GM04503 (cell line): Measurements from ENCODE around the gene MYO1B.

ENCODE experiments used
- DNase-seq: peaks from one replicate; pipeline ENCODE4 v3.0.0-alpha.2; 2012; ENCODE audit warnings: low read depth

MYO1B gene

GRCh38 chr2:191322828-191323506 is 77.8 kb downstream of the MYO1B start:
- no peak for DNase-seq

- DNase-seq = no peak
Observed at GRCh38 chr2:191325651-191326365, 80.6 kb downstream of the MYO1B start.

GRCh38 chr2:191327484-191327883 is 82.3 kb downstream of the MYO1B start:
- no peak for DNase-seq

GRCh38 chr2:191328150-191328809 is 83.1 kb downstream of the MYO1B start:
- no peak for DNase-seq

- no peak for DNase-seq
Observed at GRCh38 chr2:191329841-191330240, 84.6 kb downstream of the MYO1B start.

- peak; percentile 99 for DNase-seq
Observed at GRCh38 chr2:191333911-191334357, 88.7 kb downstream of the MYO1B start.

- DNase-seq = no peak
Observed at GRCh38 chr2:191335875-191336464, 90.8 kb downstream of the MYO1B start.

- DNase-seq = no peak
Observed at GRCh38 chr2:191341436-191341835, 96.2 kb downstream of the MYO1B start.

- no peak for DNase-seq
Observed at GRCh38 chr2:191343796-191344338, 98.7 kb downstream of the MYO1B start.

GRCh38 chr2:191345788-191346187 is 100.6 kb downstream of the MYO1B start:
- no peak for DNase-seq

- DNase-seq = no peak
Observed at GRCh38 chr2:191347154-191347553, 102.0 kb downstream of the MYO1B start.

GRCh38 chr2:191347881-191348280 is 102.7 kb downstream of the MYO1B start:
- no peak for DNase-seq

- DNase-seq = no peak
Observed at GRCh38 chr2:191349990-191350389, 104.8 kb downstream of the MYO1B start.

GRCh38 chr2:191350826-191351225 is 105.6 kb downstream of the MYO1B start:
- no peak for DNase-seq

- no peak for DNase-seq
Observed at GRCh38 chr2:191351298-191351697, 106.1 kb downstream of the MYO1B start.

- DNase-seq = no peak
Observed at GRCh38 chr2:191351921-191352320, 106.7 kb downstream of the MYO1B start.

- peak; percentile 65 for DNase-seq
Observed at GRCh38 chr2:191352536-191352935, 107.3 kb downstream of the MYO1B start.

GRCh38 chr2:191355170-191355758 is 110.1 kb downstream of the MYO1B start:
- no peak for DNase-seq

GRCh38 chr2:191357678-191358077 is 112.5 kb downstream of the MYO1B start:
- DNase-seq = no peak

- DNase-seq = no peak
Observed at GRCh38 chr2:191358325-191359025, 113.3 kb downstream of the MYO1B start.

- DNase-seq = no peak
Observed at GRCh38 chr2:191359133-191359532, 113.9 kb downstream of the MYO1B start.
